ENCODE measurements around the gene CEP112.

DNA sequence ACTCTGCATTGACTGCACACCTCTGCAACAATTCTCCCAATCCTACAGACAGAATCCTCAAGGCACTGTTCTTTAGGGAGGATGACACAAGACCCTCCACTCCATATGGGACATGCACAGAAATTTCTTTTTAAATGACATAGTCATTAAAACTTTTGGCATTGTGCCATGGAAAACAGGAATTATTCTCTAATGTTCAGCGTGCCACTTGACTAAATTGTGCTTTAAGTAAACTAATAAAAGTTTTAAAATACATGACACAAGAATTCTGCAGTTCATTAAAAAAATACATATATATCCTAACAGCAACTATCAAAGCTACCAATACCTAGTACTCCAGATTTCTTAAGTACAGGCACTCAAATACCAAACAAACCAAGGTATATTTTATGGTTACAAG is 16.0 kb downstream of the CEP112 start:
- TF ChIP-seq, protein P1, sequence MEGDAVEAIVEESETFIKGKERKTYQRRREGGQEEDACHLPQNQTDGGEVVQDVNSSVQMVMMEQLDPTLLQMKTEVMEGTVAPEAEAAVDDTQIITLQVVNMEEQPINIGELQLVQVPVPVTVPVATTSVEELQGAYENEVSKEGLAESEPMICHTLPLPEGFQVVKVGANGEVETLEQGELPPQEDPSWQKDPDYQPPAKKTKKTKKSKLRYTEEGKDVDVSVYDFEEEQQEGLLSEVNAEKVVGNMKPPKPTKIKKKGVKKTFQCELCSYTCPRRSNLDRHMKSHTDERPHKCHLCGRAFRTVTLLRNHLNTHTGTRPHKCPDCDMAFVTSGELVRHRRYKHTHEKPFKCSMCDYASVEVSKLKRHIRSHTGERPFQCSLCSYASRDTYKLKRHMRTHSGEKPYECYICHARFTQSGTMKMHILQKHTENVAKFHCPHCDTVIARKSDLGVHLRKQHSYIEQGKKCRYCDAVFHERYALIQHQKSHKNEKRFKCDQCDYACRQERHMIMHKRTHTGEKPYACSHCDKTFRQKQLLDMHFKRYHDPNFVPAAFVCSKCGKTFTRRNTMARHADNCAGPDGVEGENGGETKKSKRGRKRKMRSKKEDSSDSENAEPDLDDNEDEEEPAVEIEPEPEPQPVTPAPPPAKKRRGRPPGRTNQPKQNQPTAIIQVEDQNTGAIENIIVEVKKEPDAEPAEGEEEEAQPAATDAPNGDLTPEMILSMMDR (IDR thresholded peaks at IDR 0.05): no peak
- TF ChIP-seq POLR2A (IDR thresholded peaks at IDR 0.05): no peak
